ENCODE measurements around the gene OR5K3.

The OR5K3 gene

GRCh38 chr3:98434412-98434811 lies 43.9 kb downstream of the OR5K3 start:
- Histone ChIP-seq H3K27me3 (ENCODE audit: insufficient read depth, low read length, poor library complexity) (no peaks in the 10 kb centered on the region), H2BK15ac (replicated peaks; ENCODE audit: low read depth) (no peak overlapping the region), H3K4me1 (ENCODE audit: control insufficient read depth, low read depth, low read length) (no peaks in the 10 kb centered on the region), H4K8ac (ENCODE audit: low read depth, low read length) (no peak overlapping the region), H3K56ac (ENCODE audit: low read length) (no peak overlapping the region), H4K5ac (ENCODE audit: low read length) (no peak overlapping the region), H2BK5ac (ENCODE audit: low read length) (no peak overlapping the region), H3K23ac (ENCODE audit: low read length) (no peak overlapping the region), H3K4ac (ENCODE audit: low read depth, low read length) (no peak overlapping the region), H3K36me3 (ENCODE audit: control insufficient read depth, insufficient read depth, low read length) (no peaks in the 10 kb centered on the region), H3K4me3 (ENCODE audit: low read length) (no peak overlapping the region), H3K9ac (ENCODE audit: low read length) (no peak overlapping the region), H3K4me2 (ENCODE audit: low read length) (no peak overlapping the region), H3K79me1 (ENCODE audit: low read length) (no peaks in the 10 kb centered on the region), H3K18ac (ENCODE audit: low read length) (no peak overlapping the region), H3K27ac (ENCODE audit: low read depth, low read length) (no peak overlapping the region), H3K79me2 (ENCODE audit: control insufficient read depth, insufficient read depth, low read length) (no peaks in the 10 kb centered on the region), H2AK5ac (ENCODE audit: low read length) (no peak overlapping the region), H2BK120ac (ENCODE audit: low read depth, low read length) (no peak overlapping the region)
- peak; percentile 1 for DNase-seq
- WGBS (ENCODE audit: extremely low coverage, insufficient coverage, low lambda C conversion rate), result no CpG with 5 or more reads among the region's 4 CpGs

GRCh38 chr3:98440283-98440682 lies 49.8 kb downstream of the OR5K3 start:
- H3K9ac ChIP-seq (ENCODE audit: low read length), result no peak overlapping the region
- H3K27me3 ChIP-seq (ENCODE audit: insufficient read depth, low read length, poor library complexity), result no peaks in the 10 kb centered on the region
- H3K79me1 ChIP-seq (ENCODE audit: low read length), result no peaks in the 10 kb centered on the region
- H4K5ac ChIP-seq (ENCODE audit: low read length), result no peak overlapping the region
- no peak overlapping the region for H2BK5ac ChIP-seq (ENCODE audit: low read length)
- H2BK120ac ChIP-seq (ENCODE audit: low read depth, low read length), result no peak overlapping the region
- H2AK5ac ChIP-seq (ENCODE audit: low read length), result no peak overlapping the region
- H2BK15ac ChIP-seq (replicated peaks; ENCODE audit: low read depth), result no peak overlapping the region
- no peak overlapping the region for H3K4me2 ChIP-seq (ENCODE audit: low read length)
- no peak overlapping the region for H3K56ac ChIP-seq (ENCODE audit: low read length)
- H3K36me3 ChIP-seq (ENCODE audit: control insufficient read depth, insufficient read depth, low read length), result no peaks in the 10 kb centered on the region
- no peak overlapping the region for H3K4me3 ChIP-seq (ENCODE audit: low read length)
- no peaks in the 10 kb centered on the region for H3K4me1 ChIP-seq (ENCODE audit: control insufficient read depth, low read depth, low read length)
- H3K18ac ChIP-seq (ENCODE audit: low read length), result no peak overlapping the region
- H3K79me2 ChIP-seq (ENCODE audit: control insufficient read depth, insufficient read depth, low read length), result no peaks in the 10 kb centered on the region
- DNase-seq, result no peak
- H3K27ac ChIP-seq (ENCODE audit: low read depth, low read length), result no peak overlapping the region
- no peak overlapping the region for H3K4ac ChIP-seq (ENCODE audit: low read depth, low read length)
- no peak overlapping the region for H4K8ac ChIP-seq (ENCODE audit: low read depth, low read length)
- no peak overlapping the region for H3K23ac ChIP-seq (ENCODE audit: low read length)

Data from mesendoderm (in vitro differentiated cells).